ENCODE results near the gene NEK6. TPM values are rescaled to one million over a fixed set of nuclear protein-coding genes. Genes with fewer than 3 reads are reported as not detected.

NEK6 gene
- total and polyA plus RNA-seq, 9 donors, result 7.2 to 45.1 (median 22.8) TPM

DNA sequence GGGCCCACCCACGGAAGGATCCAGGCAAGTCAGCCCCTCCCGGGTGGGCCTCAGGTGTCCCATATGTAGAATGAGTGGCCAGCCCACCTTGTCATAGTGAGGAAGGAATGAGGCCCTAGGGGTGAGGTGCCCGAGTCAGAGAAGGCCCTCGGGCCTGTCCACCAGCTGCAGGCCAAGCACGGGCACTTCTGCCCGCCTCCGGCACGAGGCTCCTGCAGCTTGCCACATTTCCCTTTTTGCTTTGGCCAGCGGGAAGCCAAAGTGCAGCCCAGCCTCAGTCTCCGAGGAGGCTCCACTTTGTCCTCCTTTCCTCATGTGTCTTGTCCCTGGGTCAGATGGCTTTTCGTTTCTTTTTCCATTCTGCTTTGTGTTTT, 84.6 kb downstream of the NEK6 start:
- intact Hi-C loops (cut with DNase I), result no loop called here
- H3K36me3 ChIP-seq, result no peaks in the 10 kb centered on the region
- no peak for TF ChIP-seq POLR2A (IDR thresholded peaks at IDR 0.05)
- no peak for TF ChIP-seq EP300 (IDR thresholded peaks at IDR 0.05)
- TF ChIP-seq, protein P1, sequence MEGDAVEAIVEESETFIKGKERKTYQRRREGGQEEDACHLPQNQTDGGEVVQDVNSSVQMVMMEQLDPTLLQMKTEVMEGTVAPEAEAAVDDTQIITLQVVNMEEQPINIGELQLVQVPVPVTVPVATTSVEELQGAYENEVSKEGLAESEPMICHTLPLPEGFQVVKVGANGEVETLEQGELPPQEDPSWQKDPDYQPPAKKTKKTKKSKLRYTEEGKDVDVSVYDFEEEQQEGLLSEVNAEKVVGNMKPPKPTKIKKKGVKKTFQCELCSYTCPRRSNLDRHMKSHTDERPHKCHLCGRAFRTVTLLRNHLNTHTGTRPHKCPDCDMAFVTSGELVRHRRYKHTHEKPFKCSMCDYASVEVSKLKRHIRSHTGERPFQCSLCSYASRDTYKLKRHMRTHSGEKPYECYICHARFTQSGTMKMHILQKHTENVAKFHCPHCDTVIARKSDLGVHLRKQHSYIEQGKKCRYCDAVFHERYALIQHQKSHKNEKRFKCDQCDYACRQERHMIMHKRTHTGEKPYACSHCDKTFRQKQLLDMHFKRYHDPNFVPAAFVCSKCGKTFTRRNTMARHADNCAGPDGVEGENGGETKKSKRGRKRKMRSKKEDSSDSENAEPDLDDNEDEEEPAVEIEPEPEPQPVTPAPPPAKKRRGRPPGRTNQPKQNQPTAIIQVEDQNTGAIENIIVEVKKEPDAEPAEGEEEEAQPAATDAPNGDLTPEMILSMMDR (IDR thresholded peaks at IDR 0.05), result no peak
- 75 to 80% (median 80%) methylated on average over 11 of the region's 11 CpGs for WGBS, 3 donors
- no peak overlapping the region for H3K4me3 ChIP-seq
- DNase-seq, result no peak
- peaks cover 8% of the 10 kb centered on the region for H3K4me1 ChIP-seq (ENCODE audit: insufficient read depth)
- H3K27ac ChIP-seq, result peak overlapping the region in 1 of 2 donors; percentile 12
- H3K9me3 ChIP-seq, result peaks cover 0 to 4% of the 10 kb centered on the region in 2 donors
- no peaks in the 10 kb centered on the region for H3K27me3 ChIP-seq

DNA sequence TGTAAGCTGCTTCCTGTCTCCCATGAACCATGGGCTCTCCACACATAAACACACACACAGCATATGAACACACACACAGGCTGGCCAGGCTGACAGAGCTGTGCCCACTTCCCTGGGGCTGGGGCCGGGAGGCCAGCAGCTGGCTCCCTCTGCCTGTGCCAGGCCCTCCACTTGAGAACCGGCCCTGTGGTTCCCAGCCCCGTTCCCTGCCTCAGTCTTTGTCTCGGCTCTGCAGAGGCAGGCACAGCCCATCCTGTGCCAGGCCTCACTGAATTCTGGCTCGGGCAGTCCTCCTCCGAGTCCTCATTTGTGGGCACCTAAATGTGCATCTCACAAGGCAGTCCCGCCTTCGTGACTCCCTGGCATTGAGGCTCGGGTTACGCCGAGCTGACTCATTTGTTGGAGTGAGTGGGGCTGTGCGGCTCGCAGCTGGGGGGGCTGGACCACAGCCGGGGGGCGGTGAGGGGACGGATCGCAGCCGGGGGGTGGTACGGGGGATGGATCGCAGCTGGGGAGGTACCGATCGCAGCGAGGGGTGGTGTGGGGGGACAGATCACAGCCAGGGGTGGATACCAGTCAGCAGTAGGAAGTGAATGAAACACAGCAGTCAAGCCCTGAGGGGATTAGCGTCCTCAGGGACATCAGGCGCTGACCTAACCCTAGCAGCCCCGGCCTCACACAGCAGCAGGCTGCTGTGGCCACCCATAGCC, 85.2 kb downstream of the NEK6 start:
- Histone ChIP-seq H3K27ac (peak overlapping the region in 1 of 2 donors; percentile 12), H3K4me3 (no peak overlapping the region)

DNA sequence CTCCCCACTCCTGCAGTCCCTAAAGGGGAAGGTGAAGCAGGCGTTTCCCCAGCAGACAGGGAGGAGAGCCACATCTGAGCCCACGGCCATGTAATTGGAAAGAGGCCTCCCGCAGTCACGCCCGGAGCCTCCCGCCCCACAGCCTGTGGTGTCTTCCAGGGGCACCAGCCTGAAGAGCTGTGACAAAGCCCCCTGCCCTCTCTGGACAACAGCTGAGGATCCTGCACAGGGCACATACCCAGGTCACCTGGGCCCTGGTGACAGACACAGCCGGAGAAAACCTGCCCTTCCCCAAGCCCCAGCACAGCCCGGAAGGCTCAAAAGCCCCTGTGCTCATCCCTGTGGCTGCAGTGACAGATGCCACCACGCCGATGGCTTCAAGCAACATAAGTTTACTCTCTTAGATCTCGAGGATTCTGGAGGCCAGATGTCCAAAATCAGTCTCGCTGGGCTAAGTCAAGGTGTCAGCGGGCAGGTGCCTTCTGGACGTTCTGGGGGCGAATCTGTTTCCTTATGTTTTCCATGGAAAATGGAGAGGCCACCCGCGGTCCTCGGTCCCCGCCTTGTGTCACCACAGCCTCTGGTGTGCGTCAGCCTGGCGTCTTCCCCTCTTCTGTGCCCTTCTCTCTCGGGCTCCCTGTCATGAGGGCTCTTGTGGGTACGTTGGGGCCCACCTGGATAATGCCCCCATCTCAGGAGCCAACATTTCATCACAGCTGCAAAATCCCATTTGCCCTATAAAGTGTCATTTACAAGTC, 86.0 kb downstream of the NEK6 start:
- Histone ChIP-seq H3K4me3 (no peak overlapping the region), H3K4me1 (ENCODE audit: insufficient read depth) (peaks cover 8% of the 10 kb centered on the region), H3K27me3 (no peaks in the 10 kb centered on the region), H3K9me3 (no peaks in the 10 kb centered on the region), H3K36me3 (no peaks in the 10 kb centered on the region), H3K27ac (peak overlapping the region in 1 of 2 donors; percentile 12)
- WGBS, 3 donors, result 76 to 79% (median 78%) methylated on average over 23 of the region's 23 CpGs
- no peak for DNase-seq
- TF ChIP-seq EP300 (IDR thresholded peaks at IDR 0.05), result no peak
- TF ChIP-seq, protein P1 (IDR thresholded peaks at IDR 0.05), result no peak
- TF ChIP-seq POLR2A (IDR thresholded peaks at IDR 0.05), result no peak
- intact Hi-C loops (cut with DNase I), result no loop called here

More for the DNA sequence above, 85.2 kb downstream of the NEK6 start:
- TF ChIP-seq POLR2A (IDR thresholded peaks at IDR 0.05) (no peak), EP300 (IDR thresholded peaks at IDR 0.05) (no peak)
- TF ChIP-seq, protein P1 (IDR thresholded peaks at IDR 0.05), result no peak
- intact Hi-C loops (cut with DNase I), result no loop called here
- H3K4me1 ChIP-seq (ENCODE audit: insufficient read depth), result peaks cover 8% of the 10 kb centered on the region
- H3K9me3 ChIP-seq, result no peaks in the 10 kb centered on the region
- no peaks in the 10 kb centered on the region for H3K27me3 ChIP-seq
- DNase-seq, result peak; percentile 70 to 83 (median 78)
- WGBS, 3 donors, result 6 to 8% (median 6%) methylated on average over 20 to 26 of the region's 26 CpGs
- no peaks in the 10 kb centered on the region for H3K36me3 ChIP-seq

DNA sequence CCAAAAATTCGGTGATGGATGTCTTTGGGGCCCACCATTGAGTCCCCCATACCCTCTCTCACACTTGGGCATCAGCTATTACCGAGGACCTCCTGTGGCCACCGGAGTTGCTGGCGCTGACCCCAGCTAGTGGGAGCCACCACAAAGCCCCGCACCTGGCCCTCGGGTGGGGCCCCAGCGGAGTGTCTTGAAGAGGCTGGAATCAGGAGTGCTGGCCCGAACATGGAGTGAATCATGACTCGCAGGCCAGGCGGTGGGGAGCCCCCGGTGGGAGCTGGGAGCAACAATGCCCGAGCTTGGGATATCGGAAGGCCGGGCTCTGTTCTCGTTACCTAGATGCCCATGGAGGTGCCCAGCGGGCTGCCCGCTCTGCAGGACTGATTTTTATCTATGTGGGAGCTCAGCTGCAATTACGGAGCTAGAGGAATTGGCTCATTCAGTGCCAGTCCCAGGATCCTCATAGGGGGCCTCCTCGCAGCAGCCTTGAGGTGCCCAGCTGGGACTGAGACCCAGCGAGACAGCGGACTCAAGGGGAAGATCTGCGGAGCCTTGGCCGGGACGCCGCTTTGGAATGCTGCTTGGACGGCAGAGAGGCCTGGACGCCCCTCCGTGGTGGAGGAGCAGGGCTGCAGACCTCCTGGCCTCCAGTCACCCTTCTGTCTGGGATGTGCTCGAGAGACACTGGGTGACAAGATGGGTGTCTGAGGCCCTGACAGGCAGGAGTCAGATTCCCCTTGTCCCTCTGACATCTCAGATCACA, 86.7 kb downstream of the NEK6 start:
- Histone ChIP-seq H3K4me1 (ENCODE audit: insufficient read depth) (peaks cover 8% of the 10 kb centered on the region), H3K4me3 (no peak overlapping the region), H3K27ac (no peak overlapping the region), H3K36me3 (no peaks in the 10 kb centered on the region), H3K27me3 (no peaks in the 10 kb centered on the region), H3K9me3 (no peaks in the 10 kb centered on the region)
- TF ChIP-seq EP300 (IDR thresholded peaks at IDR 0.05), result no peak
- TF ChIP-seq, protein P1 (IDR thresholded peaks at IDR 0.05), result no peak
- TF ChIP-seq POLR2A (IDR thresholded peaks at IDR 0.05), result no peak
- intact Hi-C loops (cut with DNase I), result no loop called here
- WGBS, 3 donors, result 89 to 92% (median 89%) methylated on average over 29 of the region's 29 CpGs
- no peak for DNase-seq
